Measurements from ENCODE around the gene ERMP1. TPM values are rescaled to one million over a fixed set of nuclear protein-coding genes. Genes with fewer than 3 reads are reported as not detected.

ERMP1 gene
- 15.7 to 18.0 TPM (median 16.5 TPM) in 5 replicates for total RNA-seq (2022; extraction: Qiagen RNA extraction)

GRCh38 chr9:5832538-5833529, at the start of gene ERMP1:
Gene ERMP1 (minus strand): TSS chr9:5833117. CDS start chr9:5833027, 90 bp downstream.

Other genes with a start within 250 kb of the ERMP1 start
- 9.8 to 12.8 TPM (median 12.0 TPM) in 5 replicates for gene RIC1, start 204.0 kb downstream of the ERMP1 start, total RNA-seq (2022; extraction: Qiagen RNA extraction)
- gene MLANA, start 57.8 kb upstream of the ERMP1 start, total RNA-seq (2022; extraction: Qiagen RNA extraction) = not detected in 5 replicates
- 9.9 to 15.7 TPM (median 13.0 TPM) in 5 replicates for gene RANBP6, start 182.5 kb upstream of the ERMP1 start, total RNA-seq (2022; extraction: Qiagen RNA extraction)

Data from A549 treated with AZD2906 at 1 μM for 4 hours (cell line).